Mesenchymal stem cell (in vitro differentiated cells and primary cell): ENCODE data around the gene SYT7.

Source experiments
- DNase-seq: peaks from one replicate; pipeline ENCODE4 v3.0.0-alpha.2; 2013
- H2AFZ ChIP-seq: one replicate; pipeline ENCODE4 v1.6.1; 2013; ENCODE audit warnings: low read depth, mild to moderate bottlenecking, control low read depth, inconsistent platforms, low read length, moderate library complexity
- H2AK5ac ChIP-seq: 2 replicates; pipeline ENCODE4 v1.6.1; 2013; ENCODE audit warnings: low read length, moderate library complexity, mild to moderate bottlenecking, inconsistent platforms; ENCODE audit not compliant: severe bottlenecking
- H2BK120ac ChIP-seq: one replicate; pipeline ENCODE4 v1.6.1; 2013; ENCODE audit warnings: low read depth, mild to moderate bottlenecking, inconsistent platforms, low read length, moderate library complexity
- H2BK12ac ChIP-seq, 2 experiments: one replicate each; pipeline ENCODE4 v1.6.1; 2013; ENCODE audit warnings: inconsistent platforms in 2 of 2, low read length in 2 of 2, mild to moderate bottlenecking in 2 of 2, moderate library complexity in 2 of 2, control low read depth in 1 of 2
- H2BK15ac ChIP-seq: one replicate; pipeline ENCODE4 v1.6.1; 2013; ENCODE audit warnings: mild to moderate bottlenecking, low read depth, inconsistent platforms; ENCODE audit not compliant: poor library complexity, severe bottlenecking
- H2BK5ac ChIP-seq: 2 replicates; pipeline ENCODE4 v1.6.1; 2013; ENCODE audit warnings: low read depth, mild to moderate bottlenecking, low read length, control low read depth, inconsistent platforms; ENCODE audit not compliant: poor library complexity, severe bottlenecking
- H3K14ac ChIP-seq, 2 experiments: one replicate each; pipeline ENCODE4 v1.6.1; 2013; ENCODE audit warnings: inconsistent platforms in 2 of 2, low read length in 2 of 2, control low read depth in 1 of 2, mild to moderate bottlenecking in 1 of 2, moderate library complexity in 1 of 2
- H3K18ac ChIP-seq, 2 experiments: one replicate each; pipeline ENCODE4 v1.6.1; 2013; ENCODE audit warnings: inconsistent platforms in 2 of 2, low read length in 2 of 2, control low read depth in 1 of 2, low read depth in 1 of 2, mild to moderate bottlenecking in 1 of 2
- H3K23ac ChIP-seq, 2 experiments: one replicate each; pipeline ENCODE4 v1.6.1; 2013; ENCODE audit warnings: inconsistent platforms in 2 of 2, low read length in 2 of 2, mild to moderate bottlenecking in 2 of 2, moderate library complexity in 2 of 2, control low read depth in 1 of 2
- H3K27ac ChIP-seq: 2 replicates; pipeline ENCODE4 v1.5.1; 2013; ENCODE audit warnings: mild to moderate bottlenecking, moderate library complexity, low read length, control low read depth, inconsistent platforms; ENCODE audit not compliant: poor library complexity, severe bottlenecking
- H3K27me3 ChIP-seq, 2 experiments: 2 replicates each; pipeline versions ENCODE4 v1.6.1 to v1.7.0; 2013; ENCODE audit warnings: low read length in 2 of 2, mild to moderate bottlenecking in 2 of 2, moderate library complexity in 2 of 2, control low read depth in 1 of 2, inconsistent platforms in 1 of 2; ENCODE audit not compliant: control insufficient read depth in 1 of 2, insufficient read depth in 1 of 2
- H3K36me3 ChIP-seq, 2 experiments: 2 replicates each; pipeline versions ENCODE4 v1.6.1 to v1.7.0; 2013; ENCODE audit warnings: low read length in 2 of 2, control low read depth in 1 of 2, inconsistent platforms in 1 of 2, low read depth in 1 of 2, mild to moderate bottlenecking in 1 of 2; ENCODE audit not compliant: insufficient read depth in 2 of 2, control insufficient read depth in 1 of 2
- H3K4ac ChIP-seq, 2 experiments: one replicate each; pipeline ENCODE4 v1.6.1; 2013; ENCODE audit warnings: inconsistent platforms in 2 of 2, low read length in 2 of 2, mild to moderate bottlenecking in 2 of 2, moderate library complexity in 2 of 2, control low read depth in 1 of 2, low read depth in 1 of 2
- H3K4me1 ChIP-seq: 2 replicates; pipeline ENCODE4 v1.6.1; 2013; ENCODE audit warnings: low read depth, low read length, control low read depth; ENCODE audit not compliant: control insufficient read depth, insufficient read depth
- H3K4me2 ChIP-seq: 2 replicates; pipeline ENCODE4 v1.6.1; 2013; ENCODE audit warnings: low read length, mild to moderate bottlenecking, inconsistent platforms; ENCODE audit not compliant: poor library complexity, severe bottlenecking
- H3K4me3 ChIP-seq, 2 experiments: 2 replicates each; pipeline versions ENCODE4 v1.5.1 to v1.7.0; 2013; ENCODE audit warnings: low read length in 2 of 2, mild to moderate bottlenecking in 2 of 2, control low read depth in 1 of 2, low read depth in 1 of 2; ENCODE audit not compliant: insufficient read depth in 1 of 2
- H3K79me1 ChIP-seq: replicated peaks from 2 replicates; pipeline ENCODE4 v1.6.1; 2013; ENCODE audit warnings: mild to moderate bottlenecking, control low read depth, low read length, inconsistent platforms; ENCODE audit not compliant: poor library complexity, severe bottlenecking
- H3K9ac ChIP-seq: 2 replicates; pipeline ENCODE4 v1.7.0; 2013; ENCODE audit warnings: mild to moderate bottlenecking, low read length, moderate library complexity
- H3K9me3 ChIP-seq: 2 replicates; pipeline ENCODE4 v1.7.0; 2013; ENCODE audit warnings: mild to moderate bottlenecking, low read length; ENCODE audit not compliant: control insufficient read depth
- H4K8ac ChIP-seq: one replicate; pipeline ENCODE4 v1.6.1; 2013; ENCODE audit warnings: inconsistent platforms, mild to moderate bottlenecking, low read length, moderate library complexity
- H4K91ac ChIP-seq: one replicate; pipeline ENCODE4 v1.6.1; 2013; ENCODE audit warnings: mild to moderate bottlenecking, low read length, inconsistent platforms
- WGBS: methylation state at CpG from one replicate; pipeline ENCODE4 v1.1.7; 2013; ENCODE audit warnings: mixed read lengths; 5-methylcytosine and 5-hydroxymethylcytosine counted together

SYT7 gene

DNA sequence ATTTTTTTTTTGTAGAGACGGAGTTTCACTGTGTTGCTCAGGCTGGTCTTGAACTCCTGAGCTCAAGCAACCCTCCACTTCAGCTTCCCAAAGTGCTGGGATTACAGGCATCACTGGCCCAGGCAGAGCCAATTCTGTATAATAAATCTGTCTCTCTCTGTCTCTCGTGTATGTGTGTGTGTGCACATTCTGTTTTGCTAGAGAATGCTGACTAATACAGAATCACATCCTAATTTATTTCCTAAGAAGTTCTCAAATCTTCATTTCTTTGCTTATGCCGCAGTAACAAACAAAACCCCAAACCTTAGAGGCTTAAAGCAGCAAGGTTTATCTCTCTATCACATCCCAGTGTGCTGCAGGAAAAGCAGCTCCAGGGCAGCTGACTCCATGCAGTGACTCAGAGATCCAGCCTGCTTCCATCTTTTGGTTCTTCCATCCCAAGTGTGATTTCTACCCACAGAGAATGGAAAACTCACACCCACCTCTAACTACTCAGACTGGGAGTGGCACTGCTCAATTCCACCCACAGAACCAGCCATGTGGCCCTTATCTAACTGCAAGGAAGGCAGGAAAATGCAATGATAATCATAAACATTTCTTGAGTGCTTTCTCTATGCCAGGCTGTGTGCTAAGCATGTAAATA is 107.4 kb downstream of the SYT7 start:
- no peak overlapping the region for H2BK15ac ChIP-seq
- H3K27ac ChIP-seq = no peak overlapping the region
- peak overlapping the region; percentile 89 for H3K9ac ChIP-seq
- no peak for DNase-seq
- H3K14ac ChIP-seq = no peak overlapping the region
- H2BK5ac ChIP-seq = no peak overlapping the region
- H3K18ac ChIP-seq = no peak overlapping the region
- H4K8ac ChIP-seq = no peak overlapping the region
- H3K36me3 ChIP-seq = peaks cover 7 to 15% of the 10 kb centered on the region in 2 experiments
- no peak overlapping the region for H2BK120ac ChIP-seq
- no peak overlapping the region for H4K91ac ChIP-seq
- no peak overlapping the region for H3K4ac ChIP-seq
- no peaks in the 10 kb centered on the region for H3K79me1 ChIP-seq
- WGBS = 90% methylated on average over 3 of the region's 3 CpGs
- no peak overlapping the region for H3K23ac ChIP-seq
- H3K27me3 ChIP-seq = peaks cover 7% of the 10 kb centered on the region in 2 experiments
- H3K9me3 ChIP-seq = no peaks in the 10 kb centered on the region
- no peak overlapping the region for H2AK5ac ChIP-seq
- H3K4me3 ChIP-seq = peak overlapping the region in 1 of 2 experiments; percentile 5
- H2BK12ac ChIP-seq = no peak overlapping the region
- no peak overlapping the region for H3K4me2 ChIP-seq
- H3K4me1 ChIP-seq = no peaks in the 10 kb centered on the region
- no peak overlapping the region for H2AFZ ChIP-seq

DNA sequence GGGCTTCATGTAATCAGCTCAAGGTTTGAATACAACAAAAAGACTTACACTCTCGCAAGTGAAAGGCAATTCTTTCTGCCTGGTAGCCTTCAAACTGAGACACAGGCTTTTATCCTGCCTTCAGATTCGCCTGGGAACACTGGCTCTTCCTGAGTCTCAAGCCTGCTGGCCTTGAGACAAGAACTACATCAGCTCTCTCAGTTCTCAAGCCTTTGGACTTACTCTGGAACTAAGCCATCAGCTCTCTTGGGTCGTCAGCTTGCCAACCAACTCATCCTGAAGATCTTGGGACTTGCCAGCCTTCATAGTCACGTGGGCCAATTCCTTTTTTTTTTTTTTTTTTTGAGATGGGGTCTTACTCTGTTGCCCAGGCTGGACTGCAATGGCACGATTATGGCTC is 108.0 kb downstream of the SYT7 start:
- no peaks in the 10 kb centered on the region for H3K79me1 ChIP-seq
- H3K9ac ChIP-seq = peak overlapping the region; percentile 89
- no peak overlapping the region for H3K4ac ChIP-seq
- peak overlapping the region in 1 of 2 experiments; percentile 17 for H3K4me3 ChIP-seq
- H3K23ac ChIP-seq = no peak overlapping the region
- H3K18ac ChIP-seq = no peak overlapping the region
- H2BK120ac ChIP-seq = no peak overlapping the region
- no peak overlapping the region for H3K4me2 ChIP-seq
- H2BK5ac ChIP-seq = no peak overlapping the region
- no peak for DNase-seq
- WGBS = 89% methylated on average over 5 of the region's 5 CpGs
- H3K27me3 ChIP-seq = peaks cover under 1% of the 10 kb centered on the region in 2 experiments
- H4K91ac ChIP-seq = no peak overlapping the region
- no peak overlapping the region for H3K27ac ChIP-seq
- no peak overlapping the region for H3K14ac ChIP-seq
- H4K8ac ChIP-seq = no peak overlapping the region
- no peak overlapping the region for H2BK15ac ChIP-seq
- H2AK5ac ChIP-seq = no peak overlapping the region
- H2AFZ ChIP-seq = no peak overlapping the region
- peaks cover 10 to 15% of the 10 kb centered on the region in 2 experiments for H3K36me3 ChIP-seq
- no peaks in the 10 kb centered on the region for H3K9me3 ChIP-seq
- no peak overlapping the region for H2BK12ac ChIP-seq
- H3K4me1 ChIP-seq = no peaks in the 10 kb centered on the region

DNA sequence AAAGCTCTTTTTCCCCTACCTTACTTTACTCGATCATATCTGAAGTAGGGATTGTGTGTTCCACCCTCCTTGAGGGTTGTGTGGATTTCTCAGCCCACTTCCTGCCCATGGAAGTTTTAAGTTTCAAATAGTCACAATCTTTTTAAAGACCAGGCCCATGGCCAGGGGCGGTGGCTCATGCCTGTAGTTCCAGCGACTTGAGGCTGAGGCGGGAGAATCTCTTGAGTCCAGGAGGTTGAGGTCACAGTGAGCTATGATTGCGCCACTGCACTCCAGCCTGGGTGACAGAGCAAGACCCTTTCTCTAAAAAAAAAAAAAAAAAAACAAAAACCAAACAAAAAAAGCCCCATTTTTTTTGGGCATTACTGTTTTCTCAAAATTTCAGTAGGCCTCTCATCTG is 108.6 kb downstream of the SYT7 start:
- H3K14ac ChIP-seq = no peak overlapping the region

DNA sequence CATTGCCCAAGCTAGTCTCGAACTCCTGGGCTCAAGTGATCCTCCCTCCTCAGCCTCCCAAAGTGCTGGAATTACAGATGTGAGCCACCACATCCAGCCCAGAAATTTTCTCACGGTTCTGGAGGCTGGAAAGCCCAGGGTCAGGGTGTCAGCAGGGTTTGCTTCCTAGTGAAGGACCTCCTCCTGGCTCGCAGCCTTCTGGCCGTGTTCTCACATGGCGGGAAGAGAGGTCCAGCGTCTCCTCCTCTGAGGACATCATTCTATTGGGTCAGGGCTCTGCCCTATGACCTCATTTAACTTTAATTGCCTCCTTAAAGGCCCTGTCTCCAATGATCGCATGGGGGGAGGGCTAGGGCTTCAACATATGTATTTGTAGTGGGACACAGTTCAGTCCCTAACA is 112.9 kb downstream of the SYT7 start:
- H2AK5ac ChIP-seq = no peak overlapping the region
- H3K18ac ChIP-seq = no peak overlapping the region
- H4K91ac ChIP-seq = no peak overlapping the region
- H2BK12ac ChIP-seq = no peak overlapping the region
- no peak overlapping the region for H4K8ac ChIP-seq
- H3K27ac ChIP-seq = no peak overlapping the region
- H2BK120ac ChIP-seq = no peak overlapping the region
- DNase-seq = no peak
- H3K4me2 ChIP-seq = no peak overlapping the region
- H3K4me3 ChIP-seq = no peak overlapping the region
- no peaks in the 10 kb centered on the region for H3K27me3 ChIP-seq
- H2BK15ac ChIP-seq = no peak overlapping the region
- H2AFZ ChIP-seq = no peak overlapping the region
- peaks cover 14 to 28% of the 10 kb centered on the region in 2 experiments for H3K36me3 ChIP-seq
- no peaks in the 10 kb centered on the region for H3K9me3 ChIP-seq
- H3K79me1 ChIP-seq = peaks cover 7% of the 10 kb centered on the region
- no peak overlapping the region for H3K23ac ChIP-seq
- no peak overlapping the region for H2BK5ac ChIP-seq
- H3K14ac ChIP-seq = no peak overlapping the region
- H3K9ac ChIP-seq = no peak overlapping the region
- WGBS = 68% methylated on average over 7 of the region's 7 CpGs
- no peaks in the 10 kb centered on the region for H3K4me1 ChIP-seq
- H3K4ac ChIP-seq = no peak overlapping the region

More for the DNA sequence above, 108.6 kb downstream of the SYT7 start:
- Histone ChIP-seq H2AK5ac (no peak overlapping the region), H3K18ac (no peak overlapping the region), H2BK5ac (no peak overlapping the region), H3K27ac (no peak overlapping the region), H4K91ac (no peak overlapping the region), H2AFZ (no peak overlapping the region), H2BK12ac (no peak overlapping the region), H3K9ac (peak overlapping the region; percentile 89), H3K36me3 (peaks cover 14 to 15% of the 10 kb centered on the region in 2 experiments), H2BK120ac (no peak overlapping the region), H2BK15ac (no peak overlapping the region), H3K9me3 (no peaks in the 10 kb centered on the region), H3K4me3 (peak overlapping the region in 1 of 2 experiments; percentile 23), H3K4me1 (no peaks in the 10 kb centered on the region), H3K27me3 (no peaks in the 10 kb centered on the region), H4K8ac (no peak overlapping the region), H3K23ac (no peak overlapping the region), H3K4me2 (no peak overlapping the region), H3K4ac (no peak overlapping the region), H3K79me1 (no peaks in the 10 kb centered on the region)
- no peak for DNase-seq
- 95% methylated on average over 5 of the region's 5 CpGs for WGBS
